Esophagus squamous epithelium (tissue), 4 donors: ENCODE data around the gene ZSCAN5A.

Experiments
- POLR2A ChIP-seq, 4 donors: fragments of 450-650 bp; IDR thresholded peaks; one replicate each; pipeline ENCODE4 v1.6.1; 2017; ENCODE audit warnings: antibody characterized with exemption in 4 of 4, mild to moderate bottlenecking in 4 of 4, moderate library complexity in 3 of 4
- TF ChIP-seq, protein P1 (sequence below), 6 experiments: fragments of 450-650 bp in 4 of 6; fragments of 200-600 bp in 2 of 6; sonication (generic) in 2 of 6; IDR thresholded peaks; one replicate each; pipeline ENCODE4 v1.5.1; 2016 to 2019; ENCODE audit warnings: antibody characterized with exemption in 6 of 6, mild to moderate bottlenecking in 4 of 6, moderate library complexity in 4 of 6

DNA sequence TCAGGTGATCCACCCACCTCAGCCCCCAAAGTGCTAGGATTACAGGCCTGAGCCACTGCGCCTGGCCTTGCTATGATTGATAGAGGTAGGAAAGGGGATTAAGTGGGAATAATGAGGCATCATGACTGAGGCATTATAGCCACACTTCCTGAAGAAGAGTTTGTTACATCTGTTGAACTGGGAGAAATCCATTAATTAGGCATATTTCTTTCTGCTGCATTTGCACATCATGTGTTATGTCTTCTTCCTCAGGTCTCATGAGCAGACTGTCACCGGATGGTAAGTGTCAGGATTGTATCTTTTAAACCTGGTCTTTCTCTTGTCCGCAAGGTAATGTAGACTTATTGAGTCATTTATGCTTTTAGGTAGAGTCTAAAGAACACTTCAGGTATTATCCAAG, 29.9 kb downstream of the ZSCAN5A start:
- no peak for TF ChIP-seq POLR2A (IDR thresholded peaks at IDR 0.05)
- TF ChIP-seq, protein P1, sequence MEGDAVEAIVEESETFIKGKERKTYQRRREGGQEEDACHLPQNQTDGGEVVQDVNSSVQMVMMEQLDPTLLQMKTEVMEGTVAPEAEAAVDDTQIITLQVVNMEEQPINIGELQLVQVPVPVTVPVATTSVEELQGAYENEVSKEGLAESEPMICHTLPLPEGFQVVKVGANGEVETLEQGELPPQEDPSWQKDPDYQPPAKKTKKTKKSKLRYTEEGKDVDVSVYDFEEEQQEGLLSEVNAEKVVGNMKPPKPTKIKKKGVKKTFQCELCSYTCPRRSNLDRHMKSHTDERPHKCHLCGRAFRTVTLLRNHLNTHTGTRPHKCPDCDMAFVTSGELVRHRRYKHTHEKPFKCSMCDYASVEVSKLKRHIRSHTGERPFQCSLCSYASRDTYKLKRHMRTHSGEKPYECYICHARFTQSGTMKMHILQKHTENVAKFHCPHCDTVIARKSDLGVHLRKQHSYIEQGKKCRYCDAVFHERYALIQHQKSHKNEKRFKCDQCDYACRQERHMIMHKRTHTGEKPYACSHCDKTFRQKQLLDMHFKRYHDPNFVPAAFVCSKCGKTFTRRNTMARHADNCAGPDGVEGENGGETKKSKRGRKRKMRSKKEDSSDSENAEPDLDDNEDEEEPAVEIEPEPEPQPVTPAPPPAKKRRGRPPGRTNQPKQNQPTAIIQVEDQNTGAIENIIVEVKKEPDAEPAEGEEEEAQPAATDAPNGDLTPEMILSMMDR (IDR thresholded peaks at IDR 0.05): no peak
